Esophagus muscularis mucosa (tissue), 4 donors: Measurements from ENCODE around the gene EPOP.

Experiments
- CTCF ChIP-seq, 3 experiments: fragments of 200-600 bp in 2 of 3; fragments of 450-650 bp in 1 of 3; sonication (generic) in 2 of 3; IDR thresholded peaks; one replicate each; pipeline ENCODE4 v1.5.1; 2017 to 2019; ENCODE audit warnings: antibody characterized with exemption in 3 of 3, mild to moderate bottlenecking in 2 of 3, moderate library complexity in 1 of 3
- EP300 ChIP-seq: sonication (generic); formaldehyde crosslinking; IDR thresholded peaks from one replicate; pipeline ENCODE4 v1.6.1; 2017; ENCODE audit warnings: antibody characterized with exemption
- POLR2A ChIP-seq: fragments of 450-650 bp; IDR thresholded peaks from one replicate; pipeline ENCODE4 v1.6.1; 2017; ENCODE audit warnings: antibody characterized with exemption, moderate library complexity, mild to moderate bottlenecking, low read depth
- POLR2AphosphoS5 ChIP-seq, 2 donors: sonication (generic); formaldehyde crosslinking; IDR thresholded peaks; one replicate each; pipeline ENCODE4 v1.6.1; 2017; ENCODE audit warnings: antibody characterized with exemption in 2 of 2

- TF ChIP-seq CTCF (IDR thresholded peaks at IDR 0.05) (peak in 2 of 3 experiments; percentile 38 to 50), POLR2A (no peak), POLR2AphosphoS5 (IDR thresholded peaks at IDR 0.05) (no peak), EP300 (no peak)
These were observed 11.5 kb downstream of the EPOP start for GRCh38 chr17:38663125-38663751.
